GM12865 (cell line): Measurements from ENCODE around the gene KRT16.
"Not testable (repeated sequence)": the region's sequence is repeated elsewhere in the genome, so short reads cannot be mapped to it uniquely, and the experiment has no call there.

Source experiments
- DNase-seq: peaks from one replicate; pipeline ENCODE4 v3.0.0; 2010; ENCODE audit warnings: low read depth
- H3K4me3 ChIP-seq: 2 replicates; pipeline ENCODE4 v1.5.1; 2011; ENCODE audit warnings: mild to moderate bottlenecking, low read depth, low read length, control low read depth
- TF ChIP-seq, protein P1 (sequence below): IDR thresholded peaks from 2 replicates; pipeline ENCODE4 v1.5.1; 2011; ENCODE audit warnings: low read length, control low read depth, low read depth, inconsistent platforms; ENCODE audit not compliant: insufficient read depth; ENCODE audit errors: missing control alignments

The KRT16 gene

DNA sequence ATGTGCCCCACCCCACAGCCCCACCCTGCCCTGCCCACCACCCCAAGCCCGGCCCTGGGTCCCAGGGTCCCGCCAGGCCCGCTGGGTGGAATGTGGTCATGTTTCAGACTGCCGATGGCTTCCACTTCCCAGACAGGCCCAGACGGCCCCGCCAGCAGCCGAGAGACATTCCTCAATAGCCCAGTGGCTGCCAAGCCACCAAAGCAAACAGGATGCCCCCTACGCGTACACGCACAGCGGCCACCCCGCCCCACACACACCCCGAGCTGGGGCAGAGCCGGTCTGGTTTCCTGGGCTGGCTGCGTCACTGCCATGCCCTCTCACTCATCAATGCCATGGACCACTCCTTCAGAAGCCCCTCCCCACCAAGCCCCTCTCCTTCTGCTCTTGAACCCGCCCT is 13.0 kb upstream of the KRT16 start:
- TF ChIP-seq, protein P1, sequence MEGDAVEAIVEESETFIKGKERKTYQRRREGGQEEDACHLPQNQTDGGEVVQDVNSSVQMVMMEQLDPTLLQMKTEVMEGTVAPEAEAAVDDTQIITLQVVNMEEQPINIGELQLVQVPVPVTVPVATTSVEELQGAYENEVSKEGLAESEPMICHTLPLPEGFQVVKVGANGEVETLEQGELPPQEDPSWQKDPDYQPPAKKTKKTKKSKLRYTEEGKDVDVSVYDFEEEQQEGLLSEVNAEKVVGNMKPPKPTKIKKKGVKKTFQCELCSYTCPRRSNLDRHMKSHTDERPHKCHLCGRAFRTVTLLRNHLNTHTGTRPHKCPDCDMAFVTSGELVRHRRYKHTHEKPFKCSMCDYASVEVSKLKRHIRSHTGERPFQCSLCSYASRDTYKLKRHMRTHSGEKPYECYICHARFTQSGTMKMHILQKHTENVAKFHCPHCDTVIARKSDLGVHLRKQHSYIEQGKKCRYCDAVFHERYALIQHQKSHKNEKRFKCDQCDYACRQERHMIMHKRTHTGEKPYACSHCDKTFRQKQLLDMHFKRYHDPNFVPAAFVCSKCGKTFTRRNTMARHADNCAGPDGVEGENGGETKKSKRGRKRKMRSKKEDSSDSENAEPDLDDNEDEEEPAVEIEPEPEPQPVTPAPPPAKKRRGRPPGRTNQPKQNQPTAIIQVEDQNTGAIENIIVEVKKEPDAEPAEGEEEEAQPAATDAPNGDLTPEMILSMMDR = no peak
- H3K4me3 ChIP-seq = no peak overlapping the region
- no peak for DNase-seq

- no peak within 1 kb of the TSS for H3K4me3 ChIP-seq
Measured at GRCh38 chr17:41624208-41625101, 11.9 kb upstream of the KRT16 start, which contains the start of gene KRT17. Gene KRT17 (minus strand): TSS chr17:41624575. CDS start chr17:41624509, 66 bp downstream.

GRCh38 chr17:41623184-41623861 is 10.8 kb upstream of the KRT16 start:
- DNase-seq, H3K4me3 ChIP-seq: not testable (repeated sequence)

More at GRCh38 chr17:41624208-41625101, 11.9 kb upstream of the KRT16 start, which contains the start of gene KRT17:
- no peak for DNase-seq
- TF ChIP-seq, protein P1 = no peak

GRCh38 chr17:41622340-41623183 is 10.0 kb upstream of the KRT16 start:
- not testable (repeated sequence) for DNase-seq, H3K4me3 ChIP-seq

DNA sequence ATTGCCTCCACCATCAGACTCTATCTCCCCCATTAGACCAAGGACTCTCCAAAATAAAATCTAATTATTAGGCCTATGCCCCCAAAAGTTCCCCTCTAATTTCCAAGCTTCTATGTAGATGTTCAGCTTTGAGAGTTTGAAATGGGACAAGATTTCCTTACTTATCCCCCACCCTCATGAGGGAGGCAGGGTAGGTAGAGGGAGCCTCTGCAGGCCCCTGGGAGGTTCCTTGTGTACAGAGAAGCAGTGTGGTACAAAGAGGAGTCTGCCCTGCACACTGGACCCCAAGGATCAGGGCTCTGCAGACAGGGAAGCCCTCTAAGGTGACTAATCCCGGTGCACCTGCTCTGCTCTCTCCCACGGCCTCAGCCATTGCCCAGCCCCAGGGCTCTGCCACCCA is 9.3 kb upstream of the KRT16 start:
- no peak overlapping the region for H3K4me3 ChIP-seq
- DNase-seq = no peak
- TF ChIP-seq, protein P1 = no peak

DNA sequence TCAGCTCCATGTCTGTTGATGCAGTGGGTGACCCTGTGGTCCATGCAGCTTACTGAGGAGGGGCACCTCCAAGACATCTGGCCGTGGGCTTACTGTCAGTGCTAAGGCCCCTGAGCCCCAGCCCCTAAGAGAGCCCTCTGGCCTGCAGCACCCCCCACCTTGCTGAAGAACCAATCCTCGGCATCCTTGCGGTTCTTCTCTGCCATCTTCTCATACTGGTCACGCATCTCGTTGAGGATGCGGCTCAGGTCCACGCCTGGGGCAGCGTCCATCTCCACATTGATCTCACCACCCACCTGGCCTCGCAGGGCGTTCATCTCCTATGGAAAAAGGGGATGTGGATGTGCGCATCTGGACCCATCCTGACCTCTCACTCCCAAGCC is 8.9 kb upstream of the KRT16 start:
- not testable (repeated sequence) for DNase-seq, H3K4me3 ChIP-seq

DNA sequence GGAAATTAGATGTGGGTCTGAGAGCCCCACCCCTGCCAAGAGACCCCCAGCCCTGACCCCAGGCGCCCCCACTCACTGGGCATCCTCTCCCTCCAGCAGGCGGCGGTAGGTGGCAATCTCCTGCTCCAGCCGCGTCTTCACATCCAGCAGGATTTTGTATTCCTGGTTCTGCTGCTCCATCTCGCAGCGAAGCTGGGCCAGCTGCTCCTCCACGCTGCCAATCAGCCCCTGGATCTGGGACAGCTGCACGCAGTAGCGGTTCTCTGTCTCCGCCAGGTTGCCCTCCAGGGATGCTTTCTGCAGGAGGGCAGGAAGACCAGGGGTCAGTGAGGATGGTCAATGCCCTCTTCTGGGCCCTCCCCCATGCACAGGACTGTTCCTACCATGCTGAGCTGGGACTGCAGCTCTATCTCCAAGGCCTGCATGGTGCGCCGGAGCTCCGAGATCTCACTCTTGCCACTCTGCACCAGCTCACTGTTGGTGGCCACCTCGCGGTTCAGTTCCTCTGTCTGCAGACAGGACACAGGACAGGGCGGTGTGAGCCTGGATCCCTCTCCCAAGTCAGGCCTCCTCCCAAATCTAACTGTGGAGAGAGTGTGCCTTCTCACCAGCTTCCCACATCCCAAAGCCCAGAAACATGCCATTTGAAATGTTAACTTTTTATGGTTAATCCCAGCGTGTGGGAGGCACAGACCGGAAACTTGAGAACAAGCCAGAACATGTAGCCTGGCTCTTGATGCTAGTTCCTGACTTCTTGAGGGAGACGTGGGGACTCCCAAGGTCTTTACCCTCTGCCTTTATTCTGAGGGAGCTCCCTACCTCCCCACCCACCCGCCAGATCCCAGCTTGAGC is 8.2 kb upstream of the KRT16 start:
- H3K4me3 ChIP-seq = no peak overlapping the region
- TF ChIP-seq, protein P1 = no peak
- DNase-seq = no peak

DNA sequence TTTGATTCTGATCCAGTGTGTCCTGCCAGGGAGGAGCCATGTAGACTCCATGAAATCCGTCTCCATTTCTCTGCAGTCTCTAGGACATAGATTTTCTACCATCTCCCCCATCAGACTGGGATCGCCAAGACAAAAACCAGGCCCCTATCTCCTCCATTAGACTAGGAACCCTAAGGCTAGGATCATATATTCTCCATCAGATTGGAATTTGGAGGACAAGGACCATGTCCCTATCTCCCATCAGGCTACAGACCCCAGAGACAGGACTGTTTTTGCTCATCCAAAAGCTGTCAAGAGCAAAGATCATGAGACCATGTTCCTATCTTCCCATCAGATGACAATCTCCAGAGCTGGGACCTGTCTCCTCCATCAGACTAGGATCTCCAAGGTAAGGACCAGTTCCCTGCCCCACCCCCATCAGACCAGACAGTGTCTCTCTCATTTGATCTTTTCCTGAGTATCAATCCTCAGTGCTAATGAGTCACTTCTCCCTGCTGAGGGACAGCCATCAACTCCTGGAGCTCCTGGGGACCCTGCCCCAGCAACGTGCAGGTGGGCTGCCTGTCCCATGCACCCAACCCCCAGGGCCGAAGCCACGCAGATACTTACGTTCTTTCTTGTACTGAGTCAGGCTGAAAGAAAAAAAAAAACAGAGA is 7.5 kb upstream of the KRT16 start:
- not testable (repeated sequence) for H3K4me3 ChIP-seq, DNase-seq
